Airway epithelial cell (primary cell): ENCODE results near the gene PIP4K2C. TPM values are rescaled to one million over a fixed set of nuclear protein-coding genes. Genes with fewer than 3 reads are reported as not detected.

Experiments
- total RNA-seq: library from RNA; depleted of rRNA; stranded (reverse); fragments of >200 nt; gene quantifications from 2 replicates; pipeline ENCODE4 v1.2.3, GENCODE V29; 2015

Gene PIP4K2C
- 31.2 and 41.4 TPM in 2 replicates for total RNA-seq

DNA sequence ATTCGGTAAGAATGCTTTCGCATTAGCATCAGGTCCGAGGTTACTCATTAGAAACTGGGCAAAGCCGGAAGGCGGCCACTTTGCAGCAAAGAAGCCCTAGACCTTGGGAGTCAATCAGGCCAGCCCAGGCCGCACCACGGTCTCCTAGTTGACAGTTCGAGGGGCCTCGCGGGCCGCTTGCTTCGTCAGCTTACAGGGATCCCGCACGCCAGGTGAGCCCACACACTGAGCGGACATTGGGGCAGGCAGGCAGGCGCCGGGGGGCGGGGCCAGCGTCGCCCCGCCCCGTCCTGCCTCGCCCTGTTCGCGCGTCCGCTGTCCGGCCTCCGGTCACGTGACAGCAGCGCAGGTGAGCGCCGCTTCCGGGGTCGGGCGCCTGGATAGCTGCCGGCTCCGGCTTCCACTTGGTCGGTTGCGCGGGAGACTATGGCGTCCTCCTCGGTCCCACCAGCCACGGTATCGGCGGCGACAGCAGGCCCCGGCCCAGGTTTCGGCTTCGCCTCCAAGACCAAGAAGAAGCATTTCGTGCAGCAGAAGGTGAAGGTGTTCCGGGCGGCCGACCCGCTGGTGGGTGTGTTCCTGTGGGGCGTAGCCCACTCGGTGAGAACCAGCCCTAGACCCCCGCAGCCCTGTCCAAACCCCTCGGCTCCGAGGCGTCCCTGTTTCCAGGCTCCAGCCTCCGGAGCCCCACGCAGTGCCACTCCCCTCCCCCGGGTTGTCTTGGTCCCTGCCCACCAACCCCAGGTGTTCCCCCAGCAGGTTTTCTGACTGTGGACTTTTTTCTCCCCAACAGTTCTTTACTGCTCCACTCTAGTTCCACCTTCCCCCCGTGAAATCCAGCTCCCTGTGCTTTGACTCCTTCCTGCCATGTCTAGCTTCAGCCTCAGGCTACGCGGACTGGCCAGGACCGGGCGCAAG lies at the start of gene PIP4K2C:
Gene PIP4K2C, plus strand, starts transcription at position 329 of the 918 bp plus-strand sequence. Its CDS starts 98 bp downstream, at position 427.

DNA sequence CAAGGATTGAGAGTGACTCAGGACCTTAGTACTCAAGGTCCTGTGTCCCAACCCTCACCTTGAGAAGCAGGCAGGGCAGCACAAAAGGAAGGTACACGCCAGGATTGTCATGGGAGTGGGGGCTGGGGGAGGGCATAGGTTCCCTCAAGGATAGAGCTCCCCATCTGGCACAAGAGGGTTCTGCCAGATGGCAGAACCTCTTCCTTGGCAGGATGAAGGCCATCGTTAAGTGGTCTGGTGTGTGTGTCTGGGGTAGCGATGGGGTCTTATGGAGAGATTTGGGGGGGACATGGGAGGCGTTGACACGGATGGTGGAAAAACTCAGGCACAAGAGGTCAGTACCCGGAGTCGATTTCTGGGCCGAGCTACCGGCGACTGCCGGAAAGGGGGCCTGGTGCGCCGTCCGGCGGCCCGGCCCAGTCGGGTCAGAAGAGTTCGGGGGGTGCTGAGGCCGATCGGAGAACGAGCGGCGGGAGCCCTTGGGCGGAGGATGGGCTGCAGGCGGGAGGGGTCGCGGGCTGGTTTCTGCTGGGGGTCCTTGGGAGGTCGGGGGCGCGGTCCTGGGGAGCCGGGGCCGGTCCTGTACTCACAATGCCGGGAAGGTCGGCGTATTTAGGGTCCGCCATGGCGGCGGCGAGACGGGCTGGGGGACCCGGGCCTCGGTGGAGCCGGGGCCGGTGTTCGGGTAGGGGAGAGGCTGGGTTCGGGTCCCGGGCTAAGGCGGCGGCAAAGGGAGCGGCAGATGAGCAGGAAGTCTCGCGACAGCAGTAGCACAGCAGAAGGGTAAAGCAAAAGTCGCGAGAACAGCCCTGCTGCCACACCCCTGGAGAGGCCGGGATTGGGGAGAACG lies 44.3 kb upstream of the PIP4K2C start, which contains the start of gene DCTN2:
Gene DCTN2, minus strand, starts transcription at position 755 of the 850 bp plus-strand sequence. Its CDS starts 129 bp downstream, at position 626.

GRCh38 chr12:57549909-57550640 lies 40.9 kb upstream of the PIP4K2C start, which contains the start of gene KIF5A:
Gene KIF5A, plus strand, starts transcription at chr12:57550044. Its CDS starts 228 bp downstream, at chr12:57550272.

GRCh38 chr12:57604454-57604991 lies 13.5 kb downstream of the PIP4K2C start, which contains the start of gene DTX3:
Gene DTX3, plus strand, starts transcription at chr12:57604824. Its CDS starts 1,694 bp downstream, at chr12:57606518.

GRCh38 chr12:57611108-57611826 lies 20.3 kb downstream of the PIP4K2C start, which contains the start of gene ARHGEF25:
Gene ARHGEF25, plus strand, starts transcription at chr12:57611435. Its CDS starts 460 bp downstream, at chr12:57611895.

DNA sequence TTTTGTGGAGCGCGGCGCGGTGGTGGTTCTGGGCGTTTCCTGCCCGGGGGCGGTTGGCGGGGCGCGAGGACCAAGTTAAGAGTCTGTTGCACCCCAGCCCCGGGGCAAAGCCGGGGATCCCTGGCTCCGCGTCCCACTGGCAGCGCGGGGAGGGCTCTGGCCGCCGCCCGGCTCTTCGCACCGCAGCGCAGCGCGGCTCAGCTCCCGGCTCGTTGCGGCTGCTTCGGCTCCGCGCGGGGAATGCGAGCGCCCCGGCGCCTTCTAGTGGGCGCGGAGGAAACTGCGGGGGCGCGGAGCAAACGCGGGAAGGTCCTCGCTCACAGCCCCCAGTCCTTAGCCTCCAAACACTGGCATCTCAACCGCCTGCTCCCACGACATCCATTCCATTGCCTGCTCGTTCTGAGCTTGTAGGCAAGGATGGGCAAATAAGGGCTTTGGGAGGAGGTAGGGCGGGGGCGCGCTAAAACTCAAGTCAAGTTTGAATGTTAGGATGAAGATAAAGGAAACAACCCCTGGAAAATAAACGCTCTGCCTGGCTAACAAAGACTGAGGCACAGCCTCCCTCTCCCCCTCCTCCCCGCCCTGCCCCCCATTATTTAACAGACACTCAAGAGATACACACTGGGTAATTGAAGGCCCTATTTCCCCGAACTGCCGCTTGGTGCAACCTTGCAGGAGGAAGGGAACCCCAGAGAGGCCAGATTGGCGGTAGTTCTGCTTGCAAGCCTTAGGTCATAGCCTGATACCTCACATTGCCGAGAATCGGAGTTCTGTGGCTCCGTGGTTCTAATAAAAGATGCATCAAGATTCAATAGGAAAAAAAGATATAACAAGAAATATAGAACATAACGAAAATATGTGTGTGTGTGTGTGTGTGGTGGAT lies 42.2 kb downstream of the PIP4K2C start, which contains the start of gene B4GALNT1:
Gene B4GALNT1, minus strand, starts transcription at position 244 of the 883 bp plus-strand sequence. CDS start 1,069 bp downstream, outside the sequence.

Other genes with a start within 250 kb of the PIP4K2C start
- 12.1 and 19.6 TPM in 2 replicates for gene R3HDM2, start 160.1 kb upstream of the PIP4K2C start, total RNA-seq
- 0.74 TPM in 1 of 2 replicates, not detected in the other for gene INHBC, start 156.4 kb upstream of the PIP4K2C start, total RNA-seq
- 0.21 TPM in 1 of 2 replicates, not detected in the other for gene INHBE, start 135.9 kb upstream of the PIP4K2C start, total RNA-seq
- gene GLI1, start 131.4 kb upstream of the PIP4K2C start, total RNA-seq = 0.05 and 0.21 TPM in 2 replicates
- not detected in 2 replicates for gene ARHGAP9, start 111.3 kb upstream of the PIP4K2C start, total RNA-seq
- gene MARS1, start 103.1 kb upstream of the PIP4K2C start, total RNA-seq = 82.6 and 95.9 TPM in 2 replicates
- 8.3 and 13.8 TPM in 2 replicates for gene DDIT3, start 70.7 kb upstream of the PIP4K2C start, total RNA-seq
- 3.6 and 8.0 TPM in 2 replicates for gene MBD6, start 68.4 kb upstream of the PIP4K2C start, total RNA-seq
- gene DCTN2, start 44.0 kb upstream of the PIP4K2C start, total RNA-seq = 144 and 154 TPM in 2 replicates
- gene KIF5A, start 41.1 kb upstream of the PIP4K2C start, total RNA-seq = 0.14 and 0.21 TPM in 2 replicates
- 3.5 and 3.6 TPM in 2 replicates for gene DTX3, start 13.6 kb downstream of the PIP4K2C start, total RNA-seq
- gene ARHGEF25, start 20.2 kb downstream of the PIP4K2C start, total RNA-seq = 0.19 and 0.99 TPM in 2 replicates
- gene B4GALNT1, start 42.0 kb downstream of the PIP4K2C start, total RNA-seq = 0.71 and 1.1 TPM in 2 replicates
- gene OS9, start 102.9 kb downstream of the PIP4K2C start, total RNA-seq = 90.9 and 98.2 TPM in 2 replicates
- gene AGAP2, start 147.6 kb downstream of the PIP4K2C start, total RNA-seq = 0.14 and 0.56 TPM in 2 replicates
- gene TSPAN31, start 153.8 kb downstream of the PIP4K2C start, total RNA-seq = 44.2 and 70.9 TPM in 2 replicates
- 122 and 130 TPM in 2 replicates for gene CDK4, start 161.1 kb downstream of the PIP4K2C start, total RNA-seq
- gene MARCHF9, start 163.9 kb downstream of the PIP4K2C start, total RNA-seq = 7.9 and 12.8 TPM in 2 replicates
- gene CYP27B1, start 175.9 kb downstream of the PIP4K2C start, total RNA-seq = 10.4 and 15.0 TPM in 2 replicates
- 18.8 and 21.2 TPM in 2 replicates for gene METTL1, start 180.9 kb downstream of the PIP4K2C start, total RNA-seq
- 1.3 and 5.8 TPM in 2 replicates for gene EEF1AKMT3, start 181.4 kb downstream of the PIP4K2C start, total RNA-seq
- gene TSFM, start 191.6 kb downstream of the PIP4K2C start, total RNA-seq = 19.8 and 26.4 TPM in 2 replicates
- 0.05 and 0.21 TPM in 2 replicates for gene AVIL, start 227.5 kb downstream of the PIP4K2C start, total RNA-seq